ACC112 (cell line): ENCODE measurements around the gene SPATA21.

Experiments
- H2AFZ ChIP-seq: fragments of 200-600 bp; sonication (generic); one replicate; pipeline ENCODE4 v1.6.0; 2017; ENCODE audit warnings: antibody characterized with exemption, low read length; ENCODE audit not compliant: unreplicated experiment
- H3K27ac ChIP-seq: fragments of 200-600 bp; sonication (generic); 2 replicates; pipeline ENCODE4 v1.5.1; 2014; ENCODE audit warnings: low read depth, mild to moderate bottlenecking, antibody characterized with exemption, low read length, moderate library complexity
- H3K27me3 ChIP-seq: fragments of 200-600 bp; sonication (generic); 2 replicates; pipeline ENCODE4 v1.6.1; 2014; ENCODE audit warnings: mild to moderate bottlenecking, antibody characterized with exemption, low read length, moderate library complexity, mixed read lengths; ENCODE audit not compliant: insufficient read depth
- H3K36me3 ChIP-seq: fragments of 200-600 bp; sonication (generic); 2 replicates; pipeline ENCODE4 v1.6.1; 2016; ENCODE audit warnings: mild to moderate bottlenecking, antibody characterized with exemption, low read length, moderate library complexity, mixed read lengths; ENCODE audit not compliant: insufficient read depth
- H3K4me1 ChIP-seq: fragments of 200-600 bp; sonication (generic); one replicate; pipeline ENCODE4 v1.6.1; 2016; ENCODE audit warnings: low read length, mixed read lengths; ENCODE audit not compliant: insufficient read depth, unreplicated experiment, control insufficient read depth
- H3K4me3 ChIP-seq: fragments of 200-600 bp; sonication (generic); 2 replicates; pipeline ENCODE4 v1.5.1; 2014; ENCODE audit warnings: mild to moderate bottlenecking, low read depth, low read length
- H3K79me2 ChIP-seq: fragments of 200-600 bp; sonication (generic); one replicate; pipeline ENCODE4 v1.6.0; 2016; ENCODE audit warnings: low read length; ENCODE audit not compliant: control insufficient read depth, unreplicated experiment, insufficient read depth

The SPATA21 gene

GRCh38 chr1:16421201-16421600, 16.0 kb downstream of the SPATA21 start:
- Histone ChIP-seq H3K4me1 (no peaks in the 10 kb centered on the region), H3K36me3 (no peaks in the 10 kb centered on the region), H3K4me3 (no peak overlapping the region), H2AFZ (no peak overlapping the region), H3K79me2 (no peaks in the 10 kb centered on the region), H3K27ac (no peak overlapping the region), H3K27me3 (no peaks in the 10 kb centered on the region)

GRCh38 chr1:16420424-16421118, 16.7 kb downstream of the SPATA21 start:
- Histone ChIP-seq H3K79me2 (no peaks in the 10 kb centered on the region), H3K36me3 (no peaks in the 10 kb centered on the region), H2AFZ (no peak overlapping the region), H3K4me3 (no peak overlapping the region), H3K27me3 (no peaks in the 10 kb centered on the region), H3K4me1 (no peaks in the 10 kb centered on the region), H3K27ac (no peak overlapping the region)

- no peaks in the 10 kb centered on the region for H3K36me3 ChIP-seq
- no peaks in the 10 kb centered on the region for H3K79me2 ChIP-seq
- H3K27me3 ChIP-seq = no peaks in the 10 kb centered on the region
- no peak overlapping the region for H3K27ac ChIP-seq
- no peak overlapping the region for H2AFZ ChIP-seq
- H3K4me1 ChIP-seq = no peaks in the 10 kb centered on the region
- H3K4me3 ChIP-seq = no peak overlapping the region
Observed at GRCh38 chr1:16418823-16419425, 18.3 kb downstream of the SPATA21 start.

- no peaks in the 10 kb centered on the region for H3K27me3 ChIP-seq
- H3K4me1 ChIP-seq = no peaks in the 10 kb centered on the region
- no peak overlapping the region for H3K27ac ChIP-seq
- H3K36me3 ChIP-seq = no peaks in the 10 kb centered on the region
- H3K4me3 ChIP-seq = no peak overlapping the region
- H2AFZ ChIP-seq = no peak overlapping the region
- H3K79me2 ChIP-seq = no peaks in the 10 kb centered on the region
Observed at GRCh38 chr1:16413191-16413590, 24.0 kb downstream of the SPATA21 start.

- no peaks in the 10 kb centered on the region for H3K27me3 ChIP-seq
- no peak overlapping the region for H2AFZ ChIP-seq
- H3K4me1 ChIP-seq = no peaks in the 10 kb centered on the region
- H3K4me3 ChIP-seq = no peak overlapping the region
- no peak overlapping the region for H3K27ac ChIP-seq
- no peaks in the 10 kb centered on the region for H3K79me2 ChIP-seq
- H3K36me3 ChIP-seq = no peaks in the 10 kb centered on the region
Observed at GRCh38 chr1:16410803-16411202, 26.4 kb downstream of the SPATA21 start.

- no peaks in the 10 kb centered on the region for H3K4me1 ChIP-seq
- H3K79me2 ChIP-seq = no peaks in the 10 kb centered on the region
- H3K4me3 ChIP-seq = no peak overlapping the region
- no peak overlapping the region for H2AFZ ChIP-seq
- H3K27ac ChIP-seq = no peak overlapping the region
- H3K36me3 ChIP-seq = no peaks in the 10 kb centered on the region
- H3K27me3 ChIP-seq = no peaks in the 10 kb centered on the region
Observed at GRCh38 chr1:16409536-16410152, 27.6 kb downstream of the SPATA21 start.

GRCh38 chr1:16406868-16407267, 30.4 kb downstream of the SPATA21 start:
- H3K4me1 ChIP-seq = peaks cover 10% of the 10 kb centered on the region
- H3K36me3 ChIP-seq = no peaks in the 10 kb centered on the region
- no peak overlapping the region for H3K27ac ChIP-seq
- H3K79me2 ChIP-seq = no peaks in the 10 kb centered on the region
- no peak overlapping the region for H3K4me3 ChIP-seq
- H3K27me3 ChIP-seq = no peaks in the 10 kb centered on the region
- H2AFZ ChIP-seq = no peak overlapping the region

- H3K27me3 ChIP-seq = no peaks in the 10 kb centered on the region
- peaks cover 10% of the 10 kb centered on the region for H3K4me1 ChIP-seq
- no peak overlapping the region for H3K4me3 ChIP-seq
- H3K79me2 ChIP-seq = no peaks in the 10 kb centered on the region
- no peaks in the 10 kb centered on the region for H3K36me3 ChIP-seq
- H3K27ac ChIP-seq = no peak overlapping the region
- H2AFZ ChIP-seq = no peak overlapping the region
Observed at GRCh38 chr1:16405441-16405840, 31.8 kb downstream of the SPATA21 start.

- no peaks in the 10 kb centered on the region for H3K79me2 ChIP-seq
- no peaks in the 10 kb centered on the region for H3K27me3 ChIP-seq
- no peak overlapping the region for H2AFZ ChIP-seq
- H3K27ac ChIP-seq = peak overlapping the region; percentile 63
- H3K4me1 ChIP-seq = peaks cover 10% of the 10 kb centered on the region
- H3K36me3 ChIP-seq = no peaks in the 10 kb centered on the region
- no peak overlapping the region for H3K4me3 ChIP-seq
Observed at GRCh38 chr1:16402742-16403141, 34.5 kb downstream of the SPATA21 start.

- no peak overlapping the region for H3K4me3 ChIP-seq
- H3K79me2 ChIP-seq = peaks cover 11% of the 10 kb centered on the region
- H3K27me3 ChIP-seq = no peaks in the 10 kb centered on the region
- H3K36me3 ChIP-seq = 0 out of 2 replicates have a peak, but pooled peaks cover 4% of the 10 kb centered on the region
- no peak overlapping the region for H3K27ac ChIP-seq
- H3K4me1 ChIP-seq = peaks cover 28% of the 10 kb centered on the region
- H2AFZ ChIP-seq = no peak overlapping the region
Observed at GRCh38 chr1:16398371-16398953, 38.8 kb downstream of the SPATA21 start.
